Left hindlimb (tissue), 1 donor: ENCODE measurements around the gene GDF10.

ENCODE experiments used
- DNase-seq: peaks from one replicate; pipeline ENCODE4 v3.0.0-alpha.2; 2018

The GDF10 gene

DNA sequence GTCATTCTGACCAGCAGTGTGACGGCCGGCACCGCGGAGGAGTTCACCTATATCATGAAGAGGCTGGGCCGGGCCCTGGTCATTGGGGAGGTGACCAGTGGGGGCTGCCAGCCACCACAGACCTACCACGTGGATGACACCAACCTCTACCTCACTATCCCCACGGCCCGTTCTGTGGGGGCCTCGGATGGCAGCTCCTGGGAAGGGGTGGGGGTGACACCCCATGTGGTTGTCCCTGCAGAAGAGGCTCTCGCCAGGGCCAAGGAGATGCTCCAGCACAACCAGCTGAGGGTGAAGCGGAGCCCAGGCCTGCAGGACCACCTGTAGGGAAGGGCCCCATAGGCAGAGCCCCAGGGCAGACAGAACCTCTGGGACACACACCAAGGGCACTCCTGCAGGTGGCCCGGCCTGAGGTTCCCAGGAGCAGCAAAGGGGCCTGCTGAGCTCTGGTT lies 57.2 kb downstream of the GDF10 start:
- no peak for DNase-seq

DNA sequence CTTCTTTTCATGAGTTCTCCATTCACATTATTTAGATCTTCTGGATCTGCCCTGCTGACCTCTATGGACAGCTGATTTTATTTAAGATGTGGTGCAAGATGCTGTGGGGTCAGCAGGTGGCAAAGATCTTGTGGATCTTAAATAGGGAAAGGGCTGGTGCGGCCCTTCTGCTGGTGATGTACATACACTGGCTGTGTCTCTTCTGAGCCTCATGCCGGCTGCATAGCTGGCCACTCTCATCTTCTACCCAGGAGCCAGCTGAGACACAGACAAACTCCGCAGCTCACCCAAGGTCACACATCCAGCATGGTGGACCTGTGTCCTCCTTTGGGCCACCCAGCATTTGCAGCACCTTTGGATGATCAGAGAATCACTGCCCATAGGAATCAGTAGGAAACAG lies 57.9 kb downstream of the GDF10 start:
- no peak for DNase-seq

DNA sequence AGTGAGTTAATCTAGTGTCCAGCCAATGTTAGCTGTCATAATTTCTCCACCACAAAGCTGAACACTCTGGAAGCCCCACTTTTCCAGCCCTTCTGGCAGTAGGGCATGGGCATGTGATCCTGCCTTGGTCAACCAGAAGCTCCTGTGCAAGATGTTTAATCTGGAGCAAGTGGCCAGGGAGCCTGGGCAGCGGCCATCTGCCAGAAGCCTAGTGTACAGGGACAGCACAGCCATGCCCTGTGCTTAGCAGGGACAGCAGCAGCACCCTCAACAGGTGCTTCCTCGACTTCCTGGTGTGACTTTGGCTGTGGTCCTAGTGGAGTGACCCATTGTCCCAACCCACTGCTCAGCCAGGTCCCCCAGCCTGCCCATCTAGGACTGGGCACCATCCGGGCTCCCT lies 58.5 kb downstream of the GDF10 start:
- DNase-seq = no peak

DNA sequence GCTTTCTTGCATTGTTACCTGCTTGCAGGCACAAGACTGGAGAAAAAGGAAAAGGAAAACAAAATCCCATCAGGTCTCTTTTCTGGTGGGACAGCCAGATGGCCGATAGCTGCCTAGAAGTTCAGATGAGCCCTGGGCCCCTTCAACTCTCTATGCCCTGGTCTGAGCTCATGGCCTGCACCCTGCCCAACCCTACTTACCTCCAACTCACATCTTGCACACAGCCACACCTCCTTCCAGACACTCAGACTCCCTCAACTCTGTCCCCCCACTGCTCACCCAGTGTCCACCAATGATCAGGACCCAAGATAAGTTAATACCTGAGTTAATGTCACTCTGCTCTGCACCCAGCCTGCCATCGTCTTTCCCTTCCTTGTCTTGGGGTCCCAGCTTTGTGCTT lies 59.1 kb downstream of the GDF10 start:
- DNase-seq = no peak

DNA sequence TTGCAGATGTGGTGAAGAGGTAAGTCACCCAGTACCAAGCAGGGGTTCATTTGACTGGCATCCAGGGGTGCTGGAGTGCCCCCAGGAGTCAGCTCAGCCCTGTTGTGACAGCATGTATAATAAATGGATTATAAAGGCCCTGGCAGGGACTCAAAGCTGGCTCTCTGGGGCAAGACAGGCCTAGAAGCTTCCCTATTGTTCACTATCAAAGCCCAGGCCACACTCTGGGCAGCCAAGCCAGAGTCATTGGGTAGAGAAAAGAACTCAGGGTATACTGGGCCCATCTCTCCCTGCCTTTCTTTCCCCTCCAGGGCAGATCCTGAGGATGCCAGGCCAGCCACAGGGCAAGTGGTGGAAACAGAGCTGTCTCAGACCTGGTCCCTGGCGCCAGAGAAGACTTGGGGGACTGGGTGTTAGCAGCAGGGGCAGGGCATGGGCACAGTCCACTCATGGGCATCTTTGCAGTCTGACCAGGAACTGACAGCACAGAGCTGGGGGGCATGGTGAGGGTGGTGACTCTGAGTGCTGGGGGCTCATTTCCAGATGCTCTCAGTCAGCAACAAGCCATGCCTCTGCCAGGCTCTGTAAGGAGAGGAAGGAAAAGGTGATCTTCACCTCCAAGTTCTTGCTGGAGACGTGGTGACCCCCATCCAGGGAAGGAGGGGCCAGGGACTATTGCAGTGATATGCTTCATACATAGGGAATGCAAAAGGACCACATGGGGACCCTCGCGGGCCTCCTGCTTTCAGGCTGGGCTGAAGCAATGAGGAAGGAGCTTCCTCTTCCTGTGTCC lies 59.8 kb downstream of the GDF10 start:
- DNase-seq = no peak

DNA sequence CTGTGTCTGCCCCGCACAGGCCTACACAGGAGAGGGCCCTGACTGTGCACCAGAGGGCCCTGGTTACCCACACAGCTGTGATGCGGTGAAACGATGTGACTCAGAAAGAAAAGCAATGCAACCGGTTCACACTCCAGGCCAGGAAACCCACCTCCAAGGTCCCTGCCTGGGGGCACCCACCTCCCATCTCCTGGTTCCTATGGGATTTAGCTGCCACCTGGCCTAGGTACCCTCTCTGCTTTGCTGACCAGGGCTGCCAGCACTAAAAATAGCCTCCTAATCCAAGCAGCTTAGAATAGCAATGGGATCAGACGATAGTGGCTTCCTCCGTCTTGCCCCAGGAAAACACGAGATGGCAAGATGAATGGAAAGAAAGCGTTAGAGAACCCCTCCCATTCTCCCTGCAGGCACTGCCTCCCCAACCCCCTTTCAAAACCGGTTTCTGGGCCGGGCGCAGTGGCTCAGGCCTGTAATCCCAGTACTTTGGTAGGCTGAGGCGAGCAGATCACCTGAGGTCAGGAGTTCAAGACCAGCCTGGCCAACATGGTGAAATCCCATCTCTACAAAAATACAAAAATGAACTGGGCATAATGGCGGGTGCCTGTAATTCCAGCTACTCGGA lies 60.5 kb downstream of the GDF10 start:
- DNase-seq = no peak

DNA sequence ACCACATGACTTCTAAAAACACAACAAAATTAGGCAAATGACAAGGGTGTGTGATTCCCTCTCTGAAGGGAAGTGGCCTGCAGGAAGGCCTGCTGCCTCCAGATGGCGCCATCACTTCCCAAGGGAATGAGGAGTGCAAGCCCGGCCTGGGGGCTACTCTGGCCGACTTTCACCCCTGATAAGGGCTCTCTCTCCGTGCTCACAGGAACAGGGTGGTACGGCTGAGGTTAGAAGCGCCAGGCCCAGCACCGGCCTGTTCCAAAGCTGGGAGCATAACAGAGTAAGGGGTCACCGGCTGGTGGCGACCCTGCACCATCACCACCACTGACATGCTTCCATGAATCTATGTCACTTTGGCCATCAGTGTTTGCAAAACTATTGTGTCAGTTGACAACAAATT lies 61.3 kb downstream of the GDF10 start:
- no peak for DNase-seq

DNA sequence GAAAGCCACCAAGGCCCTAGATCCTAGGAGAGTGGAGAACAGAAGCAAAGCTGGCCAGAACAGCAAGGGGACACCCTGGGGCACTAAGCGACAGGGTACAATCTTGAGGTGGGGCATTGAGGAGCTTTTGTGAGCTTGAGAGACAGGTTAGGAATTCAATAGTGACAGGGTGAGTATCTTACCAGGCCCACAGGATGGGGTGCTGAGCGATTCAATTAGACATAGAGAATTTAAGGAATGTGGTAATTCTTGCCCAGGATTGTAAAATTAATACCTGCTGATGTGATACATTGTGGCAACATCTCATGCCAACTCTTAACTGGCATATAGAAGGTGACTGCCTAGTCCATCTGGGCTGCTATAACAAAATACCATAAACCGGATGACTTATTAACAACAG lies 62.2 kb downstream of the GDF10 start:
- no peak for DNase-seq
